ENCODE results near the gene SLC1A4. TPM values are rescaled to one million over a fixed set of nuclear protein-coding genes. Genes with fewer than 3 reads are reported as not detected.

SLC1A4 gene
- polyA plus RNA-seq, 3 donors = 3.2 to 4.5 (median 4.4) TPM

DNA sequence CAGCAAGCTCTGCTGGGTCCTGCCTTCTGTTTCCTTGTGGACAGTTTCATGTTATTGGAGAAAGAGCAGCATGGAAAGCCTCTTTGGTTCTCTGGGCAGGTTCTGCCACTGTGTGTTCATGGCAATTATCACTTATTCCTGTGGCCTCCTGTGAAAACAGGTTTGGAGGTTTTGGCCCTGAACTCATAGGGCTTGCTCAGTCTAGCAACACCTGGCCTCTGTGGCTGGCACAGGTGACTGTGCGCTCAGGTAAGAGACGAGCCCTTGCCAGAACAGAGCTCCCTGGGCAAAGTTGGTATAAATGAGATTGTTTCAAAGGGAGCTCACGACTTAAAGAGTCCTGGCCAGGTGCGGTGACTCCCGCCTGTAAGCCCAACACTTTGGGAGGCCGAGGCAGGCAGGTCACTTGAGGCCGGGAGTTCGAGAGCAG, 72.7 kb downstream of the SLC1A4 start:
- H3K4me3 ChIP-seq (replicated peaks in 1 of 3; ENCODE audit: low read depth in 2 of 3, low read length in 3 of 3) = no peak overlapping the region
- H3K9me3 Mint-ChIP-seq = no peaks in the 10 kb centered on the region
- no peak overlapping the region for H3K4me3 Mint-ChIP-seq
- H3K4me2 ChIP-seq (replicated peaks; ENCODE audit: extremely low read depth, low read length, poor library complexity, severe bottlenecking) = no peak overlapping the region
- peaks cover 0 to 3% (median 0%) of the 10 kb centered on the region in 3 donors for H3K27me3 Mint-ChIP-seq (ENCODE audit: low read depth in 3 of 3)
- H3K27ac Mint-ChIP-seq = no peak overlapping the region
- H3K27me3 ChIP-seq (ENCODE audit: control insufficient read depth in 2 of 2, insufficient read depth in 2 of 2, low read length in 2 of 2) = no peaks in the 10 kb centered on the region
- WGBS (ENCODE audit: insufficient coverage) = 97% methylated on average over 6 of the region's 8 CpGs
- H3K79me2 ChIP-seq (ENCODE audit: insufficient read depth, low read length) = peaks cover 49% of the 10 kb centered on the region
- peaks cover 32 to 36% of the 10 kb centered on the region in 2 donors for H3K4me1 ChIP-seq (ENCODE audit: control insufficient read depth in 1 of 2, insufficient read depth in 2 of 2, low read length in 2 of 2)
- H3K9ac ChIP-seq (ENCODE audit: insufficient read depth, low read length, poor library complexity, severe bottlenecking) = no peak overlapping the region
- intact Hi-C loops (cut with micrococcal nuclease) = loop anchor here (10.0 kb wide), 2 partner anchors 163 to 373 kb away; partner anchors contain the start of genes ACTR2 (in 1 of the 2) and SPRED2 (in 1 of the 2)
- no peak overlapping the region for H2AFZ ChIP-seq (ENCODE audit: insufficient read depth, low read depth, low read length, poor library complexity, severe bottlenecking)
- H3K36me3 ChIP-seq (replicated peaks in 1 of 2; ENCODE audit: control insufficient read depth in 1 of 2, insufficient read depth in 2 of 2, low read length in 2 of 2) = no peaks in the 10 kb centered on the region
- H3K27ac ChIP-seq (ENCODE audit: low read depth in 1 of 2, low read length in 2 of 2) = no peak overlapping the region
- H3K36me3 Mint-ChIP-seq = no peaks in the 10 kb centered on the region
- H4K20me1 ChIP-seq (ENCODE audit: insufficient read depth, low read length) = no peaks in the 10 kb centered on the region
- peaks cover 45% of the 10 kb centered on the region for H3K4me1 Mint-ChIP-seq
- TF ChIP-seq, protein P1, sequence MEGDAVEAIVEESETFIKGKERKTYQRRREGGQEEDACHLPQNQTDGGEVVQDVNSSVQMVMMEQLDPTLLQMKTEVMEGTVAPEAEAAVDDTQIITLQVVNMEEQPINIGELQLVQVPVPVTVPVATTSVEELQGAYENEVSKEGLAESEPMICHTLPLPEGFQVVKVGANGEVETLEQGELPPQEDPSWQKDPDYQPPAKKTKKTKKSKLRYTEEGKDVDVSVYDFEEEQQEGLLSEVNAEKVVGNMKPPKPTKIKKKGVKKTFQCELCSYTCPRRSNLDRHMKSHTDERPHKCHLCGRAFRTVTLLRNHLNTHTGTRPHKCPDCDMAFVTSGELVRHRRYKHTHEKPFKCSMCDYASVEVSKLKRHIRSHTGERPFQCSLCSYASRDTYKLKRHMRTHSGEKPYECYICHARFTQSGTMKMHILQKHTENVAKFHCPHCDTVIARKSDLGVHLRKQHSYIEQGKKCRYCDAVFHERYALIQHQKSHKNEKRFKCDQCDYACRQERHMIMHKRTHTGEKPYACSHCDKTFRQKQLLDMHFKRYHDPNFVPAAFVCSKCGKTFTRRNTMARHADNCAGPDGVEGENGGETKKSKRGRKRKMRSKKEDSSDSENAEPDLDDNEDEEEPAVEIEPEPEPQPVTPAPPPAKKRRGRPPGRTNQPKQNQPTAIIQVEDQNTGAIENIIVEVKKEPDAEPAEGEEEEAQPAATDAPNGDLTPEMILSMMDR (IDR thresholded peaks at IDR 0.05) = no peak
- H3K9me3 ChIP-seq (replicated peaks in 1 of 2; ENCODE audit: control insufficient read depth in 1 of 2, insufficient read depth in 1 of 2, low read length in 2 of 2) = no peaks in the 10 kb centered on the region
- no peak for DNase-seq

DNA sequence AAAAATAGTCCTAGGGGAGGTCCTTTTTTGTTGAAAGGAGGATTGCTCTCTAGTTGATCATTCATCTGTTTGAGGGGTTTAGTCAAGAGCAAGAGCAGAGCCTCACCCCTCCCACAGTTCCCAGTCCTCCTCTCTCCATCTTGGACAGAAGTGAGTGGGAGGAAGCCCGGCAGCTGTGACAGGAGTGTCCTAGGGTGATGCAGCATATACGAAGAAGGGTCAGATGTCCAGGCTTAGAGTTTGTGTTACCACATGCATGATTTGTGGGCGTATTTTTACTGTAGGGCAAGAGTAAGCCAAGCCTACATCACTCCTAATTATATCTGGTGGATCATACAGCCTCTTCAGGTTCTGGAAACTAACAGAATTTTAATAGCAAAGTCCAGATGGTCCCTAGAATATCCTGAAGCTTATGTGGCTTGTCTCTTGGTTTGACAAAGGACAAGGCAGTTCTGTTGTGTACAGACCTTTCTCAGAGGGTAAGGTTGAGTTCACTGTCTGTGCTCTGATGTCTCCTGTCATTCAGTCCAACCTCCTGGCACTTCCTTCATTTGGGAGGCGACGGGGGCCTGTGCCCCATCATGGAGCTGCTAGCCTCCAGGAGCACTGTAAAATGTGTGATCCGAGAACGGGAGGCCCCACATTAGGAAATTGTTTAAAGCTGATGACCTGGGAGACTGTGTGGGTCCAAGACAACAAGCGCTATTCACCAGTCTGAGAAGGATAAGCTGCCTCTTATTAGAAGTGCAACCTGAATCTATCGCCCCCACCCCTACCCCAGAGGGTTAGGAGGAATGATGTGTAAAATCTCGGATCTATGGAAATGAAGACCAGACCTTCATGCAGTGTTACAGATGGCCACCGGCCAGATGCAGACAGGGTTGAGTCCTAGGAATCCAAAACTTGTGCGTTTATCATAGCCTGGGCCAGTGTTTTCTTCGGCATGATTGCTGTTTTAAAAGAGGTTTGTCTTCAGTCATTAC, 73.9 kb downstream of the SLC1A4 start:
- Mint-ChIP-seq H3K4me3 (no peak overlapping the region), H3K36me3 (no peaks in the 10 kb centered on the region), H3K27ac (peak overlapping the region in 4 of 7 donors; percentile 2 to 95 (median 32)), H3K27me3 (ENCODE audit: low read depth in 3 of 3) (peaks cover 0 to 2% (median 0%) of the 10 kb centered on the region in 3 donors), H3K9me3 (no peaks in the 10 kb centered on the region), H3K4me1 (peaks cover 41% of the 10 kb centered on the region)
- Histone ChIP-seq H2AFZ (ENCODE audit: insufficient read depth, low read depth, low read length, poor library complexity, severe bottlenecking) (no peak overlapping the region), H3K27me3 (ENCODE audit: control insufficient read depth in 2 of 2, insufficient read depth in 2 of 2, low read length in 2 of 2) (no peaks in the 10 kb centered on the region), H3K36me3 (replicated peaks in 1 of 2; ENCODE audit: control insufficient read depth in 1 of 2, insufficient read depth in 2 of 2, low read length in 2 of 2) (no peaks in the 10 kb centered on the region), H3K4me1 (ENCODE audit: control insufficient read depth in 1 of 2, insufficient read depth in 2 of 2, low read length in 2 of 2) (peaks cover 23 to 24% of the 10 kb centered on the region in 2 donors), H3K4me3 (replicated peaks in 1 of 3; ENCODE audit: low read depth in 2 of 3, low read length in 3 of 3) (no peak overlapping the region), H3K4me2 (replicated peaks; ENCODE audit: extremely low read depth, low read length, poor library complexity, severe bottlenecking) (no peak overlapping the region), H3K27ac (ENCODE audit: low read depth in 1 of 2, low read length in 2 of 2) (no peak overlapping the region), H3K9ac (ENCODE audit: insufficient read depth, low read length, poor library complexity, severe bottlenecking) (no peak overlapping the region), H3K79me2 (ENCODE audit: insufficient read depth, low read length) (peaks cover 54% of the 10 kb centered on the region), H4K20me1 (ENCODE audit: insufficient read depth, low read length) (no peaks in the 10 kb centered on the region), H3K9me3 (replicated peaks in 1 of 2; ENCODE audit: control insufficient read depth in 1 of 2, insufficient read depth in 1 of 2, low read length in 2 of 2) (no peaks in the 10 kb centered on the region)
- intact Hi-C loops (cut with micrococcal nuclease) = loop anchor here (10.0 kb wide), 2 partner anchors 162 to 372 kb away; partner anchors contain the start of genes ACTR2 (in 1 of the 2) and SPRED2 (in 1 of the 2)
- DNase-seq = no peak
- 65% methylated on average over 5 of the region's 13 CpGs for WGBS (ENCODE audit: insufficient coverage)
- TF ChIP-seq, protein P1 (IDR thresholded peaks at IDR 0.05) = no peak
